ENCODE results near the gene RAPH1.
A peak's percentile ranks its signal among the peaks of the same experiment; 100 is the strongest.
"Not testable (repeated sequence)": the region's sequence is repeated elsewhere in the genome, so short reads cannot be mapped to it uniquely, and the experiment has no call there.

RAPH1 gene

DNA sequence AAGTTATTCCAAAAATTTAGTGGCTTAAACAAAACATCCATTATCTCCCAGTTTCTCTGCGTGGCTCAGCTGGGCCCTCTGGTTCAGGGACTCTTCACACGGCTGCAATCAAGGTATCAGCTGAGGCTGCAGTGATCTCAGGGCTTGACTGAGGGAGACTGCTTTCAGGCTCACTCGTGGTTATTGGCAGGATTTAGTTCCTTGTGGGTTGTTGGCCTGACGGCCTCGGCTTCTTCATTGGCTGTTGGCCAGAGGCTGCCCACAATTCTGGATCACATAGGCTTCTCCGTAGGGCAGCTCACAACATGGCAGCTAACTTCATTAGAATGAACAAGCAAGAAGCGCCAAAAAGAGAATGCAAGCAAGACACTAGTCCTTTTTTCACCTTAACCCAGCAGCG is 116.8 kb downstream of the RAPH1 start:
- DNase-seq = no peak

DNA sequence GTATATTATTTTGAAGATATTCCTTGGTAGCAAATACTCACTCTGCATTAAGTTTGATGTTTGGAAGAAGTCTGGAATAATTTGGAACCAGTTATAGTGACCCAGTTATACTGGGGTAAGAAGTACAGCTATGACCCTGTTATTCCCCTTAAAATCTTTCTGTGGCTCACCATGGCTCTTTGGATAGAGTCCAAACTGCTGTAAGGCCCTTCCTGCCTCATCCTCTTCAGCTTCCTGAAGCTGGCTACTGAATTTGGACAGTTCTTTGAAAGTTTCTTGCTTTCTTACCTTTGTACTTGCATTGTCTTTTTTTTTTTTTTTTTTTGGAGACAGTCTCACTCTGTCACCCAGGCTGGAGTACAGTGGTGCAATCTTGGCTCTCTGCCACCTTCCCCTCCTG is 121.3 kb downstream of the RAPH1 start:
- DNase-seq = no peak

DNA sequence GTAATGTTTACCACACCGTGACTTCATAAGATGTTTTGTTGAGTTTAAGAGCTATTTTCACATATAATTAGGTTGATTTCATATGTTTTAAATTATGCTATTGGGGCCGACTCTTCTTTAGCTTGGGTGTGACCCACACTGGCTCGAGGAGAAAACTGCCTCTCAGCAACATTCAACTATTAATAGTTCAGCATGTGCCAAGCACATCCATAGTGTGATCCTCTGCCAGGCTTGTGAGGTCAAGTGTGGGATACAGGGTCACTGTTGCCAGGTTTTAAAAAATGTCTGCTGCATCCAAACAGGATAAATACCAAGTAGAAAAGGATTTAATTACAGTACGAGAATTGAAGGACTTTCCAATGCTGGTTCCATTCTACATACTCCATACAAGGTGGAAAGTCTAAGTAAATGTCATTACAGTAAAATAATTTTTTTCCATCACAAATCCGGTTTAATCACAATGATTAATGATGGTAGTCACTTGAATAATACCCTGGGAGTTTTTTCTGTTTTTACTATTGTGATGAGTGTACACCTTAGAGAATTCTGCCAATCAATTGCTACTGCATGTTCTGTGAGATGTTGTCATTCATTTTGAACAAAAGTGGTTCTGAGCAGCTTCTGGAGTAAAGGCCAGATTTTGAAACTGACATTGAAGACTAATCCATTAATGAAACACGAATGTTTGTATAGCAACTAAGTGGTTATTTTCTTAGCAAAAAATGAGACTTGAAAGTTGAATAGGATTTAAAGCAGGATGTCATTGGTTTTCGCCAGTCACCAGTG is 122.4 kb downstream of the RAPH1 start:
- DNase-seq = no peak

DNA sequence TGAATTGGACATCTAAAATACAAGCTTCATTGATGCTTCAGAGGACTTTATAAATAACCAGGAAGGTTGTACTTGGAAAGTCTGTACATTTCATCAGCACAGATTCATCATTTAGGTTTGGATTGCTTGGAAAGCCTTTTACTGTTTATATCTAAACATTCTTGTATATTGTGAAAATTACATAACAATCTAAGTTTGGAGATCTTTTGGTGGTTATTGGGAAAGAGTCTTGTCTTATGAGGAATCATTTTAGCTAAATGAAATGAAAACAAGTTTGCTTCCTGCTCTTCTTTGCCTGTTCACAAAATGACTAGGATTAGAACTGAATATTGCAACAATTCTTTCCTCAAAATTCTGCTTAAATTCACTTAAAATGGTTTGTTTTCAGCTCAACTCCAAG is 127.6 kb downstream of the RAPH1 start:
- no peak for DNase-seq

DNA sequence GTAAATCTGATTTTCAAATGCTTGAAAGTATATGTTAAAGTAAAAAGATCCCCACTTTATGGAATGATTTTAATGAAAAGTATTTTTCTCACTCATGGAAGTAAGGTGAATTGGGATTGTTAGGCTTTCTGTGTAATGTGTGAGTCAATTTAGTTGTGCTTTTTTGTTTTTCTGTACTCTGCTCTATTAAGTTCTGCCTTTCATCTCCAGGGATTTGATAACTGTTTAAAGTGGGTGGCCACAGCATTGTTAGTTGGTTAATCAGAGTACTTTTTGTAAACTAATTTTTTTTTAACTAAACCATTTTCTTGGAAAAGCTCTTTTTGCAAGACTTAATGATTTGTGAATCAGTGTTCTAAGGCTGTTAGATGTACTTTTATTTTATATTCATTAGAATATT is 130.1 kb downstream of the RAPH1 start:
- DNase-seq = no peak

DNA sequence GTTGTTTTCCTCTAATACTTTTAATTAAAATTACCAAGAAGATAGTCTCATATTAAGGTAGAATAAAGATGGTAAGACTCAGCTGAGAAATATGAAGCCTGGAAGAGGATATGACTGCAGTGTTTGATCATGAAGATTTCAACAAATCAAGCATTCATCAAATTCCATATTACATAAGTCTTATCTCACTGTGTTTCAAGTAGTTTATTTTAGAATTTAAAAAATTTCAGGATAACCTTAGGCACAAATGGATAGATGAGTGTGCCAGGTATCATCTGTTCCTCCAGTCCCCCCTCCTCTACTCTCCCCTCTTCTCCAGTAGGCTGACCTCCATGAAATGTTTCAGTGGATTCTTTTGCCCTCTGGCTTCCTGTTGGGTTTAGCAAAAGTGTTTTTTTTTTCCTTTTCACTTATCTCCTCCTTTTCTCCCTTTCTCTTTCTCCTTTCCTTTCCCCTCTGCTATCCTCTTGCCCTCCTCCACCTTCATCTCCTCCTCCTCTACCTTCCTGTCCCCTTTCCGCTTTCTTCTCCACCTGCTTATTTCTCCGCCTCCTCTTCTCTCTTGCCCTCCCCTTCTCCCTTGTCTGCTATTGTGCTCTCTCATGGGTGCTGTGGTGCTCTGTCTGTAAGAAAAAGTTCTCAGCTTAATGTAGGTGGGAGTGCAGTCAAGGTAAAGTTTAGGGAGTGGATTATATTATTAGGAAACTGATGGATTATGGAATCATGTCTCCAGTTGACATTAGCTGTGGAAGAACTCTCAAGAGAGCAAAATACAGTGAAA is 134.1 kb downstream of the RAPH1 start:
- DNase-seq = no peak

- no peak for DNase-seq
Observed at GRCh38 chr2:203399031-203399430, 136.1 kb downstream of the RAPH1 start.

- DNase-seq = no peak
Observed at GRCh38 chr2:203396667-203397066, 138.4 kb downstream of the RAPH1 start.

DNA sequence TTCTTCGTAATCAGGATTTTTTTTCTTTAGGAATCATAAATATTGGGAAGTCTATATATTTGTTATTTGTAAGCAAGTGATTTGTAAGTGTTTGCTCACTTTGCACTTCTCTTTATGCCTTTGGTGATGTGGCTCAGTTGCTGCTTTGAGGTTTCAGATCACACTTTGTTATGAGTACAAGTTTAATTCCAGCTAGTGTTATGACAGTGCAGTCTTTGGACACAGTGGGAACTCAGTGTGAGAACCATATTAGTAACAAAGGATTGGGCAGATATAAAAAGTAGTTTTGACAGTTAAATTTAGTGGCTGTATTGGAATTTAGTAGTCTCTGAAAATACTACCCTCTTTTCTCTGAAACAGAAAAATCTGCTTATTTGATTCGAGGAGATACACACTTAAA is 139.2 kb downstream of the RAPH1 start:
- no peak for DNase-seq

DNA sequence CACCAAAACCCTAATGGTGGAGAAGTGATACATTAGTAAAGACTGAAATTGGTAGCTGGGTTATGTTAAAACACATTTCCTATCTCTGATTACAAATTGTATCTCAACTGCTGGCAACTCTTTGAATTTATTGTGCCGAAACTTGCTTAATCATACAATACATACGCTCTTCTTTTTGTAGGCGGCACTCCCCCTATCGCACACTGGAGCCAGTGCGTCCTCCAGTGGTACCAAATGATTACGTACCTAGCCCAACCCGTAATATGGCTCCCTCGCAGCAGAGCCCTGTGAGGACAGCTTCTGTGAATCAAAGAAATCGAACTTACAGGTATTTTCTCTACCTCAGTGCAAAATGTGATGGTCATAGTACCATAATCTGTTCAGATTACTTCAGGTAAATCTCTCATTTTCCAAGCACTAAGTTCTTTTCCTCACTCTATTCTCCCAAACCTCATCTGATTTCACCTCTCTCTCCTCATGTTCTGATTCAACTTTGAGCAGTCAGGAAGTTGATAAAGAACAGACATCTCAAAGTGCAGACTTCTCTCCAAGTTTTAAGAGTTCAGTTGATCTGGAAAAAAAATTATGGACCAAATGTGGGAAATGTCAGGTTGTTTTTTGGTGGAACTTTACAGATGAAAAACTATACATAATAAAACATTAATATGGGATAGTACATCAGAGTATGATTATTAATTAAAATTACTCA is 140.4 kb downstream of the RAPH1 start:
- no peak for DNase-seq

DNA sequence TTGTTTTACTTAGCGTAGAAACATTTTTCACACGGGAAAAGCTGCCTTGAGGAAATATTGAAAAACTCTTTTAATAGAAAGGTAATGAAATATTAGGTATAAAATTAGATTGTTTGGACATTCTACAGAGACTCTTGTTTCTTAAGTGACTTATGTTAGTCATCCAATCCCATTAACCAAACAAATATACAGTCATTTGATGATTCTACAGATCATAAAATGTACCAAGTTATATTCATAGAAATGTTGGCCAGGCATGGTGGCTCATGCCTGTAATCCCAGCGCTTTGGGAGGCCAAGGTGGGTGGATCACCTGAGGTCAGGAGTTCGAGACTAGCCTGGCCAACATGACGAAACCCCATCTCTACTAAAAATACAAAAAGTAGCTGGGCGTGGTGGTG is 146.9 kb downstream of the RAPH1 start:
- not testable (repeated sequence) for DNase-seq

DNA sequence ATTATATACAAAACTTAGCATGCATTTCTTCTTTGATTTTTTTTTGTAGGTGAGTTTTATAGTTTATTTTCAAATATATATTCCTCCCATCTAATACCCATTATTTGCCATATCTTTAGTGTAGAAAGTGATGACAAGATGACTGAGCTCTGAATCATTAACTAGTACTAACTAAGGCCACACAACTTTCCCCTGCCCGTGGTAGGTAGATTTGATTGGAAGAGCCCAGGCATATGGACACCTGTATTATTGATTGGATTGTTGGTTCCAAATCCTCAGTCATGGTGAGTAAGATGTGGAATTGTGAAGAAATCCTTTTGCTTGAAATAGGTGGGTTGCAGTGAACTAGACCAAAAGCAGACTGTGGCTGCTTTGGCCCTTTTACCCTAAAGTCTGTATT is 152.1 kb downstream of the RAPH1 start:
- no peak for DNase-seq

DNA sequence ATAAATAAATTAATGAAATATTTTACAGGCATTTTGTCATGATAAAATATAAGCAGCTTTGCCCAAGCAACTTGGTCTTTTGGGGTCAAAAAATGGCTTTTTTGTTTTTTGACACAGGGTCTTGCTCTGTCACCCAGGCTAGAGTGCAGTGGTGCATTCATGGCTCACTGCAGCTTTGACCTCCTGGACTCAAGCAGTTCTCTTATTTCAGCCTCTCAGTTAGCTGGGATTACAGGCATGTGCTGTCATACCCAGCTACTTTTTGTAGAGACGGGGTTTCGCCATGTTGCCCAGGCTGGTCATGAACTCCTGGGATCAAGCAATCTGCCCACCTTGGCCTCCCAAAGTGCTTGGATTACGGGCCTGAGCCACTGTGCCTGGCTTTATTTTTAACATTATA is 155.9 kb downstream of the RAPH1 start:
- DNase-seq = no peak

DNA sequence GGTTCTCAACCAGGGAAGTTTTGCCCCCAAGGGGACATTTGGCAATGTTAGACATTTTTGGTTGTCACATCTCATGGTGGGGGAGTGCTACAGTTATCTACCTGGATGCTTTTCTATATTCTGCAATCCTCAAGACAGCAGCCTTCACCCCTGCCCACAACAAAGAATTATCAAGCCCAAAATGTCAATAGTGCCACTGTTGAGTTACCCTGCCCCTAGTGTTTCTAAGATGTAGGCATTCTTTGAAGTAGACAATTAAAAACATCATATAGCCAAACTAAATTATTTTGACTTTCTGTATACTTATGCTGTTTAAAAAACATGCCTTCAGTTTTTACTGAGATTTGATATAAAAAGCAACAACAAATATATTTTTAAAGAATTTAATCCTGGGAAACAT is 158.9 kb downstream of the RAPH1 start:
- DNase-seq = no peak

DNA sequence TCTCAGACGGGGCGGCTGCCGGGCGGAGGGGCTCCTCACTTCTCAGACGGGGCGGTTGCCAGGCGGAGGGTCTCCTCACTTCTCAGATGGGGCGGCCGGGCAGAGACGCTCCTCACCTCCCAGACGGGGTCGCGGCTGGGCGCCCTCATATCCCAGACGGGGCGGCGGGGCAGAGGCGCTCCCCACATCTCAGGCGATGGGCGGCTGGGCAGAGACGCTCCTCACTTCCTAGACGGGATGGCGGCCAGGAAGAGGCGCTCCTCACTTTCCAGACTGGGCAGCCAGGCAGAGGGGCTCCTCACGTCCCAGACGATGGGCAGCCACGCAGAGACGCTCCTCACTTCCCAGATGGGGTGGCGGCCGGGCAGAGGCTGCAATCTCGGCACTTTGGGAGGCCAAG is 162.4 kb downstream of the RAPH1 start:
- DNase-seq = not testable (repeated sequence)

DNA sequence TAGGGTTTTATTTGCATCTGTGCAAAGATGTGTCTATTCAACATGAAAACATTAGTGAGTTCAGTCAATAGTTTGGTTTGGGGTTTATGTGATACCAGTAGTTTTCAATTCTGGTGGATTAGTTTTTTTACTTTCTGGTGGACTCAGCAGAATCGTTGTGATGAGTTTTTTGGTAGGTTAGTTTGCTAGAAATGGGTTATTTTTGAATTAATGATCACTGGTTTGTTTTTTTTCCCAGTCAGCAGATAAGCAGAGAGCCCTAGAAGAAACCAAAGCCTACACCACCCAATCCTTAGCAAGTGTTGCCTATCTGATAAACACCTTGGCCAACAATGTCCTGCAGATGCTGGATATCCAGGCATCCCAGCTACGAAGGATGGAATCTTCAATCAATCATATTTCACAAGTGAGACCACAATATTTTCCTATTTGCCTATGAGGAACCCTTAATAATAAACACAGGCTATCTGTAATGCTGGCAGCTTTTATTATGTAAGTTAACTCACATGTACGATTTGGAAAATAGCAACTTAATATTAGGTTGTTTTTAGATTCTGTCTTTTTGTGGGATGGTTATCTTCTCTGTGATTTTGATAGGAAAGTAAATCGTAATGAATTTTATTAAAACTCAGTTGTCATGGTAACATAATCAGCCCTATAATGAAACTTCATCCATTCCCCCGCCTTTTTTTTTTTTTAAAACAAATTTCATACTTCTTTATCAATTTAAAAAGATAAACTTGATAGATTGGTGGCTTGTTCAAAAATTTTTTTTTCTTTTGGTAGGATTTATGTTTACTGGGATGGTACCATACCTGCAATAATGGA is 168.2 kb downstream of the RAPH1 start:
- DNase-seq = no peak

DNA sequence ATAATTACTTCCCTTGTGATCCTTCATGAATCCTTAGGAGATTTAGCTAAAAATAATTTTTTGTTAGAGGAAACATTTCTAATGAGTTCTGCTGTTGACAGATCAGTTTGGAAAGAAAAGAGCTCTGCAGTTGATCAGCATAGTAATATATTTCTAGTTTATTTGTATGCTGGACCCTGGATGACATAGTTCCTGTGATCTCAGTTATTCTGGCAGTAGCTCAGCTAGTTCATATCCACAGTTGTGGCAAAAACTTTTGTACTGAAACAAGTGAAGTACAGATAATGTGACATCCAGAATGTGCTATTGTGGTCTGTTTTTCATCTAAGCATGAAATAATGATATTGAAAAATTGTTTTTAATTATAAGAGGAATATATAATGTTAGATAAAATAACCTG is 173.2 kb downstream of the RAPH1 start:
- no peak for DNase-seq

DNA sequence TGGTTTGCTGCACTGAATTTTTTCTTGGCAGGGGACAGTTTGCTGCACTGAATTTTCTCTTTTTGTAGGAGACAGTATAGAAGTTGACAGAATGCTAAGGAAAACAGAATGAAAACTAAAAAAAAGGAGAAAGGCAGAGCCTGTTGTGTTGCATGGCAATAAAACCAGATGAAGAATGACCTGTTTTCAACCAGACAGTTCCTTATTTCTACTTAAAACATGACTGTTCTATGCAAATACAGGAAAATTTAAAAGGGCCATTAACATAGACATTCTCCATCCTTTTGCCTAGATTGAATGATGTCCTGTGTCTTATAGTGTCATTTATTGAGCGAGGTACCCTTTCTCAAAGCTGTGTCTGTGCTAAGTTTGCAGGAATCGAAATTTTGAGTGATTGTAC is 173.6 kb downstream of the RAPH1 start:
- no peak for DNase-seq

GRCh38 chr2:203360833-203361430 is 174.2 kb downstream of the RAPH1 start:
- DNase-seq = peak; percentile 35

- no peak for DNase-seq
Observed at GRCh38 chr2:203359450-203359849, 175.7 kb downstream of the RAPH1 start.

- DNase-seq = no peak
Observed at GRCh38 chr2:203354966-203355365, 180.1 kb downstream of the RAPH1 start.

GRCh38 chr2:203352604-203353255 is 182.4 kb downstream of the RAPH1 start:
- DNase-seq = peak; percentile 67
